Measurements from ENCODE around the gene AGBL4.

- TF ChIP-seq CTCF (tag by site-specific recombination; IDR thresholded peaks at IDR 0.05) (no peak), ZNF776 (tag by site-specific recombination; IDR thresholded peaks at IDR 0.05; ENCODE audit: borderline replicate concordance) (no peak)
- TF ChIP-seq, protein P1, sequence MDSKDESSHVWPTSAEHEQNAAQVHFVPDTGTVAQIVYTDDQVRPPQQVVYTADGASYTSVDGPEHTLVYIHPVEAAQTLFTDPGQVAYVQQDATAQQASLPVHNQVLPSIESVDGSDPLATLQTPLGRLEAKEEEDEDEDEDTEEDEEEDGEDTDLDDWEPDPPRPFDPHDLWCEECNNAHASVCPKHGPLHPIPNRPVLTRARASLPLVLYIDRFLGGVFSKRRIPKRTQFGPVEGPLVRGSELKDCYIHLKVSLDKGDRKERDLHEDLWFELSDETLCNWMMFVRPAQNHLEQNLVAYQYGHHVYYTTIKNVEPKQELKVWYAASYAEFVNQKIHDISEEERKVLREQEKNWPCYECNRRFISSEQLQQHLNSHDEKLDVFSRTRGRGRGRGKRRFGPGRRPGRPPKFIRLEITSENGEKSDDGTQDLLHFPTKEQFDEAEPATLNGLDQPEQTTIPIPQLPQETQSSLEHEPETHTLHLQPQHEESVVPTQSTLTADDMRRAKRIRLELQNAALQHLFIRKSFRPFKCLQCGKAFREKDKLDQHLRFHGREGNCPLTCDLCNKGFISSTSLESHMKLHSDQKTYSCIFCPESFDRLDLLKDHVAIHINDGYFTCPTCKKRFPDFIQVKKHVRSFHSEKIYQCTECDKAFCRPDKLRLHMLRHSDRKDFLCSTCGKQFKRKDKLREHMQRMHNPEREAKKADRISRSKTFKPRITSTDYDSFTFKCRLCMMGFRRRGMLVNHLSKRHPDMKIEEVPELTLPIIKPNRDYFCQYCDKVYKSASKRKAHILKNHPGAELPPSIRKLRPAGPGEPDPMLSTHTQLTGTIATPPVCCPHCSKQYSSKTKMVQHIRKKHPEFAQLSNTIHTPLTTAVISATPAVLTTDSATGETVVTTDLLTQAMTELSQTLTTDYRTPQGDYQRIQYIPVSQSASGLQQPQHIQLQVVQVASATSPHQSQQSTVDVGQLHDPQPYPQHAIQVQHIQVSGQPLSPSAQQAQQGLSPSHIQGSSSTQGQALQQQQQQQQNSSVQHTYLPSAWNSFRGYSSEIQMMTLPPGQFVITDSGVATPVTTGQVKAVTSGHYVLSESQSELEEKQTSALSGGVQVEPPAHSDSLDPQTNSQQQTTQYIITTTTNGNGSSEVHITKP (tag by site-specific recombination; IDR thresholded peaks at IDR 0.05), result no peak
- TF ChIP-seq, protein P2, sequence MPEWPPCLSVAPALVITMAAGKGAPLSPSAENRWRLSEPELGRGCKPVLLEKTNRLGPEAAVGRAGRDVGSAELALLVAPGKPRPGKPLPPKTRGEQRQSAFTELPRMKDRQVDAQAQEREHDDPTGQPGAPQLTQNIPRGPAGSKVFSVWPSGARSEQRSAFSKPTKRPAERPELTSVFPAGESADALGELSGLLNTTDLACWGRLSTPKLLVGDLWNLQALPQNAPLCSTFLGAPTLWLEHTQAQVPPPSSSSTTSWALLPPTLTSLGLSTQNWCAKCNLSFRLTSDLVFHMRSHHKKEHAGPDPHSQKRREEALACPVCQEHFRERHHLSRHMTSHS (tag by site-specific recombination; IDR thresholded peaks at IDR 0.05), result no peak
Measured at GRCh38 chr1:48561444-48561843, 1462.3 kb downstream of the AGBL4 start.

All from HEK293 (cell line).